ENCODE data around the gene ZBTB12.
"Not testable (repeated sequence)": the region's sequence is repeated elsewhere in the genome, so short reads cannot be mapped to it uniquely, and the experiment has no call there.

The ZBTB12 gene

DNA sequence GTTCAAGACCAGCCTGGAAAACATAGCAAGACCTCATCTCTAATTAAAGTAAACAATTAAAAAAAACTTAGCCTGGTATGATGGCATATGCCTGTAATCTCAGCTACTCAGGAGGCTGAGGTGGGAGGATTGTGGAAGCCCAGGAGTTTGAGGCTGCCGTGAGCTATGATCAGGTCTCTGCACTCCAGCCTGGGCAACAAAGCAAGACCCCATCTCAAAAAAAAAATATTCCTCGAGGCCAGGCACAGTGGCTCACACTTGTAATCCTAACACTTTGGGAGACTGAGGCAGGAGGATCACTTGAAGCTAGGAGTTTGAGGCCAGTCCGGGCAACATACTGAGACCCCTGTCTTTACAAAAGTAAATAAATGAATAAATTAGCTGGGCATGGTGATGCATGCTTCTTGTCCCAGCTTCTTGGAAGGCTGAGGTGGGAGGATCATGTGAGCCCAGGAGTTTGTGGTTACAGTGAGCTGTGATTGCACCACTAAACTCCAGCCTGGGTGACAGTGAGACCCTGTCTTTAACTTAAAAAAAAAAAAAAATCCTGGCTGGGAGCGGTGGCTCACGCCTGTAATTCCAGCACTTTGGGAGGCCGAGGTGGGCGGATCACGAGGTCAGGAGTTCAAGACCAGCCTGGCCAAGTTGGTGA, 16.3 kb upstream of the ZBTB12 start:
- TF ChIP-seq, protein P1, sequence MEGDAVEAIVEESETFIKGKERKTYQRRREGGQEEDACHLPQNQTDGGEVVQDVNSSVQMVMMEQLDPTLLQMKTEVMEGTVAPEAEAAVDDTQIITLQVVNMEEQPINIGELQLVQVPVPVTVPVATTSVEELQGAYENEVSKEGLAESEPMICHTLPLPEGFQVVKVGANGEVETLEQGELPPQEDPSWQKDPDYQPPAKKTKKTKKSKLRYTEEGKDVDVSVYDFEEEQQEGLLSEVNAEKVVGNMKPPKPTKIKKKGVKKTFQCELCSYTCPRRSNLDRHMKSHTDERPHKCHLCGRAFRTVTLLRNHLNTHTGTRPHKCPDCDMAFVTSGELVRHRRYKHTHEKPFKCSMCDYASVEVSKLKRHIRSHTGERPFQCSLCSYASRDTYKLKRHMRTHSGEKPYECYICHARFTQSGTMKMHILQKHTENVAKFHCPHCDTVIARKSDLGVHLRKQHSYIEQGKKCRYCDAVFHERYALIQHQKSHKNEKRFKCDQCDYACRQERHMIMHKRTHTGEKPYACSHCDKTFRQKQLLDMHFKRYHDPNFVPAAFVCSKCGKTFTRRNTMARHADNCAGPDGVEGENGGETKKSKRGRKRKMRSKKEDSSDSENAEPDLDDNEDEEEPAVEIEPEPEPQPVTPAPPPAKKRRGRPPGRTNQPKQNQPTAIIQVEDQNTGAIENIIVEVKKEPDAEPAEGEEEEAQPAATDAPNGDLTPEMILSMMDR (conservative IDR thresholded peaks at IDR 0.05) = no peak
- H3K27ac ChIP-seq = no peak overlapping the region

DNA sequence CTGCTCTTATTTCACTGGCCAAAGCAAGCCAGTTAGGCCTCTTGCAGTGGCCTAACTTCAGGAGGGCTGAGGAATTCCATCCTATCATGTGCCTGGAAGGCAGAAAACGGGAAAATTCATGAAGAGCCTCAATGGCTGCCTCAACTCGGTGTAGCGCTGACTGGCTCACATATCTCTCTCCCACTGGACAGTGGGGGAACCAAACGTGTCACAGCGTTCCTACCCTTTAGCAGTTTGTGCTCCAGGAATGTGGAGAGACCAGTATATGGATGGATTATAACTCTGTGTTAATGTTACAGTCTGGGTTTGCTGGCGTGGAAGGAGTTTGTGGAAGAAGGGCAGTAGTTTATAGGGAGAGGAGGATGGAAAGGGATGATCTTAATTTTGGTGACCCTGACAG, 13.9 kb upstream of the ZBTB12 start:
- TF ChIP-seq, protein P1 (conservative IDR thresholded peaks at IDR 0.05) = no peak
- no peak overlapping the region for H3K27ac ChIP-seq

DNA sequence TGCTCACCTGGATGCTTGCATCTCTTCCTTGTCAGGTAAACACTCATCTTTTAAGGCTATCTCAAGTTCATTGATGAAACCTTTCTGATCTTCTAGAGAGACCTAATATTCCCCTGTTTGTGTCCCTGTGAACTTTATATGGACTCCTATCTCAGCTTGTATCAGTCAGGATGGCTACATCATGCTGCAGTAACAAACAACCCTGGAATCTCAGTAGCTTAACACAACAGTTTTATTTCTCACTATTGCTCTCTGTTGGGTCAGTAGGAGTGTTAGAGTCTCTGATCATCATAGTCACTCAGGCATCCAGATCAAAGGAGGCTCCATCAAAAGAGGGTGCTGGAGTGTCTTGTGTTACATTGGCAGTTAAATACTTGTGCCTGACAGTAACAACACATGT, 13.5 kb upstream of the ZBTB12 start:
- H3K27ac ChIP-seq = no peak overlapping the region
- TF ChIP-seq, protein P1 (conservative IDR thresholded peaks at IDR 0.05) = no peak

DNA sequence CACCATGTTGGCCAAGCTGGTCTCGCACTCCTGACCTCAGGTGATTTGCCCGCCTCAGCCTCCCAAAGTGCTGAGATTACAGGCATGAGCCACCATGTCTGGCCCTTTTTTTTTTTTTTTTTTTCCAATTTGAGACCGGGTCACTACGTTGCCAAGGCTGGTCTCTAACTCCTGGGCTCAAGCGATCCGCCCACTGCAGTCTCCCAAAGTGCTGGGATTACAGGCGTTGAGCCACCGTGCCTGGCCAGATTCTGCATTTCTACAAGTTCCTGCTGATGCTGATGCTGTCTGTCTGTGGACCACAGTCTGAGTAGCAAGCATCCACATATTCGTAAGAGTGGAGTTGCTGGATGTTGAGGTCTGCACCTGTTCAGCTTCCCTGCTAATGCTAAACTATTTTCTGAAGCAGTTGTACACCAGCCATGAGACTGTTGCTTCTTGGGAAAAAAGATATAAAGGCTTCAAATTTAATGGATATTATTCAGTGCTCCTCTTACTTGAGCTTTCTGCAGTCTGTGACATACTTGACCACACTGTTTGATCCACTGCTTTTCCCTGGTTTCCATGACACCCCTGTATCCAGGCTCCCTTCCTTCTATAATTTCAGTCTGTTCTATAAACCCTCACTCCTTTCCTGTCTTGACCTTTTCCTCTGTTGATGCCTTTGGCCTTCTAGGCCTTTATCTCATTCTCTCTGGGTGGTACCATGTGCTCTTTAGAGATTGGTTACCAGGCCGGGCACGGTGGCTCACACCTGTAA, 10.1 kb upstream of the ZBTB12 start:
- TF ChIP-seq, protein P1 (conservative IDR thresholded peaks at IDR 0.05) = no peak

DNA sequence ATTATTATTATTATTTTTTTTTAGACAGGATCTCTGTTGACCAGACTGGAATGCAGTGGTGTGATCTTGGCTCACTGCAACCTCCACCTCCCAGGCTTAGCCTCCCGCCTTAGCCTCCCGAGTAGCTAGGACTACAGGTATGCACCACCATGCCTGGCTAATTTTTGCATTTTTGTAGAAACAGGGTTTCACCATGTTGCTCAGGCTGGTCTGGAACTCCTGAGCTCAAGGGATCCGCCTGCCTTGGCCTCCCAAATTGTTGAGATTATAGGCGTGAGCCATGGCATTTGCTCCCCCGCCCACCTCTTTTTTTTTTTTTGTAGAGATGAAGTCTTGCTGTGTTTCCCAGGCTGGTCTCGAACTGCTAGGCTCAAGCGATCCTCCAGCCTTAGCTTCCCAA, 7.4 kb upstream of the ZBTB12 start:
- not testable (repeated sequence) for H3K27ac ChIP-seq

More for the DNA sequence above, 10.1 kb upstream of the ZBTB12 start:
- no peak overlapping the region for H3K27ac ChIP-seq

DNA sequence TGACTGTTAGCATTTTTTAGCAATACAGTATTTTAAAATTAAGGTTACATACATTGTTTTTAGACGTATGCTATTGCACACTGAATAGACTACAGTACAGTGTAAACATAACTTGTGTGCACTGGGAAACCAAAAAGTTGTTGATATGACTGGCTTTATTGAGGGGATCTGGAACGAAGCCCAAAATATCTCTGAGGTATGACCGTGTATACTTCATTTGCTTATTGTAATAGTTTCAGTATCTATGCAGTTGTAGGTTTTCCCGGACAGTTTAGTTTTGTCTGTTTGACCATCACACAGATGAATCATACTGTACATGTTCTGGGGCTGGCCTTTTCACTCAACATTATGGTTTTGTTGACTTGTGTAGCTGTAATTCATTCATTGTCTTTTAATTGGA, 6.9 kb upstream of the ZBTB12 start:
- TF ChIP-seq, protein P1 (conservative IDR thresholded peaks at IDR 0.05) = no peak
- H3K27ac ChIP-seq = no peak overlapping the region

DNA sequence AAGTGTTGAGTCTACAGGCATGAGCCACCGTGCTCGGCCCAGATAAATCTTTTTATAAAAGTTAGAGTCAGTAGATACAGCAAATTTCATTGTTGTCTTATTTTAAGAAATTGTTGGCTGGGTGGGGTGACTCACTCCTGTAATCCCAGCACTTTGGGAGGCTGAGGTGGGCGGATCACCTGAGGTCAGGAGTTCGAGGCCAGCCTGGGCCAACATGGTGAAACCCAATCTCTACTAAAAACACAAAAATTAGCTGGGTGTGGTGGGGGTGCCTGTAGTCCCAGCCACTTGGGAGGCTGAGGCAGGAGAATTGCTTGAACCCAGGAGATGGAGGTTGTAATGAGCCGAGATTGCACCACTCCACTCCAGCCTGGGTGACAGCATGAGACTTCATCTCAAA, 6.4 kb upstream of the ZBTB12 start:
- H3K27ac ChIP-seq = not testable (repeated sequence)

DNA sequence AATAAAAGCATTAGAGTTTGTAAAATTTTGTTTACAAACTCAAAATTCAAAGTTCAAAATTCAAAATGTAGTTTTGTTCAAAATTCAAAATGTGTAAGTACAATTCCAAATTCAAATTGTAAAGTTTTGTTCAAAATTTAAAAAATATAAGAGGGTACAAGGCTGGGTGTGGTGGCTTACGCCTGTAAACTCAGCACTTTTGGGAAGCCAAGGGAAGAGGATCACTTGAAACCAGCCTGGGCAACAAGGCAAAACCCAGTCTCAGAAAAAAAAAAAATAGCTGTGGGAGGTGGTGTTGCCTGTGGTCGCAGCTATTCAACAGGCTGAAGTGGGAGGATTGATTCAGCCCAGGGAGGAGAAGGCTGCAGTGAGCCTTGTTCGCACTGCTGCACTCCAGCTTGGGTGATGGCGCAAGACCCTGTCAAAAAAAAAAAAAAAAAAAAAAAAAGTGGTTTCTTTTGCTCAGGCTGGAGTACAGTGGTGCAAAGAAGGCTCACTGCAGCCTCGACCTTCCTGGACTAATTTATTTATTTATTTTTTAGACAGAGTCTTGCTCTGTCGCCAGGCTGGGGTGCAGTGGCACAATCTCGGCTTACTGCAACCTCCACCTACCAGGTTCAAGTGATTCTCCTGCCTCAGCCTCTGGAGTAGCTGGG, 5.4 kb upstream of the ZBTB12 start:
- H3K27ac ChIP-seq = no peak overlapping the region
- TF ChIP-seq, protein P1 (conservative IDR thresholded peaks at IDR 0.05) = no peak

DNA sequence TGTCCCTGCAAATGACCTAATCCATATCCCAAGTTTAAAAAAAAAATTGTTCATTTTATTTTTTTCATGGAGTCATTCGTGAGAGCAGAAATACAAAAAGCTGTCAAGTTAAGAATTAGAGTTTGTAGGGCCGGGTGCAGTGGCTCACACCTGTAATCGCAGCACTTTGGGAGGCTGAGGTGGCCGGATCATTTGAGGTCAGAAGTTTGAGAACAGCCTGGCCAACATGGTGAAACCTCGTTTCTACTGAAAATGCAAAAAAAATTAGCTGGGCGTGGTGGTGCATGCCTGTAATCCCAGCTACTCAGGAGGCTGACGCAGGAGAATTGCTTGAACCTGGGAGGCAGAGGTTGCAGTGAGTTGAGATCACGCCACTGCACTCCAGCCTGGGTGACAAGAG, 4.8 kb upstream of the ZBTB12 start:
- H3K27ac ChIP-seq = not testable (repeated sequence)

Measured in VCaP (cell line).